ENCODE results near the gene ZNF317. TPM values are rescaled to one million over a fixed set of nuclear protein-coding genes. Genes with fewer than 3 reads are reported as not detected.
A peak's percentile ranks its signal among the peaks of the same experiment; 100 is the strongest.

Gene ZNF317
- total and polyA plus RNA-seq, 2 of the 13 experiments (the other 11 are each of a cell fraction or from before 2014, with no cell fraction given), result 14.0 to 27.9 TPM

GRCh38 chr19:9107375-9107774 is 32.8 kb upstream of the ZNF317 start, which contains the start of gene OR7G2 (continued):
- no peak for TF ChIP-seq ZNF678 (CRISPR knock-in tag; IDR thresholded peaks at IDR 0.05)
- TF ChIP-seq TCF7L2 (IDR thresholded peaks at IDR 0.05; ENCODE audit: low read depth, low read length), result no peak
- TF ChIP-seq KDM1A (CRISPR knock-in tag; IDR thresholded peaks at IDR 0.05), result no peak
- no peak for TF ChIP-seq SIX1 (CRISPR knock-in tag; IDR thresholded peaks at IDR 0.05; ENCODE audit: borderline replicate concordance)

GRCh38 chr19:9109959-9110358 is 30.2 kb upstream of the ZNF317 start:
- no peaks in the 10 kb centered on the region for H3K27me3 ChIP-seq (ENCODE audit: control insufficient read depth in 1 of 2, insufficient read depth in 2 of 2, low read length in 2 of 2)
- H2AFZ ChIP-seq (ENCODE audit: low read length), result peak overlapping the region; percentile 32
- no peak overlapping the region for H3K9ac ChIP-seq (ENCODE audit: insufficient read depth, low read depth, low read length)
- 0 out of 6 replicates have a peak overlapping the region, but pooled peaks of 1 of the 3 experiments have one; percentile 23 for H3K4me3 ChIP-seq (replicated peaks in 1 of 3; ENCODE audit: insufficient read depth in 1 of 3, low read depth in 2 of 3, low read length in 3 of 3)
- ATAC-seq (peak; percentile 76), FAIRE-seq (no peak), DNase-seq (ENCODE audit: low spot score) (peak; percentile 5)
- no peaks in the 10 kb centered on the region for H3K79me2 ChIP-seq (ENCODE audit: insufficient read depth, low read length)
- H3K27ac ChIP-seq (ENCODE audit: extremely low read length, insufficient read depth, low read length), result no peak overlapping the region
- no peaks in the 10 kb centered on the region for H3K36me3 ChIP-seq (replicated peaks in 1 of 2; ENCODE audit: control insufficient read depth in 1 of 2, insufficient read depth in 2 of 2, low read length in 2 of 2)
- BruUV-seq (replicated peaks), result no TSS peak
- in situ Hi-C loops (cut with HindIII; ENCODE audit: extremely low pct_ligation_motif_present, low pct_unique_long_range_greater_than_20kb) (no loop called here), intact Hi-C loops (cut with micrococcal nuclease; ENCODE audit: unreplicated experiment) (no loop called here)
- no peaks in the 10 kb centered on the region for H3K9me3 ChIP-seq (ENCODE audit: low read length)
- WGBS (ENCODE audit: low lambda C conversion rate), result 0% methylated on average over 2 of the region's 2 CpGs
- POLR2A ChIA-PET, result interaction anchor here (0.7 kb wide), 1 partner anchor 613 kb away, joined by 3 read pairs; no protein-coding TSS in a partner anchor
- no peaks in the 10 kb centered on the region for H4K20me1 ChIP-seq (ENCODE audit: insufficient read depth, low read length)
- peak overlapping the region; percentile 64 for H3K4me2 ChIP-seq (ENCODE audit: low read depth, low read length)
- CTCF ChIA-PET (ENCODE audit: low intra/inter-chr PET ratio, low total read pairs), result no interaction called here
- peaks cover 14% of the 10 kb centered on the region for H3K4me1 ChIP-seq (ENCODE audit: insufficient read depth, low read length)
- TF ChIP-seq HNF1A (IDR thresholded peaks at IDR 0.05; ENCODE audit: low read depth) (peak; percentile 39; the same call in 1 of the 2 replicates), HNF1A (CRISPR knock-in tag; IDR thresholded peaks at IDR 0.05; ENCODE audit: borderline replicate concordance) (no peak), CREBL2 (CRISPR knock-in tag; IDR thresholded peaks at IDR 0.05; ENCODE audit: borderline replicate concordance) (no peak), HMG20A (CRISPR knock-in tag; IDR thresholded peaks at IDR 0.05; ENCODE audit: borderline replicate concordance) (peak; percentile 25; the same call in 1 of the 2 replicates), RARA (CRISPR knock-in tag; IDR thresholded peaks at IDR 0.05) (0 out of 2 replicates have a peak, but pooled peaks have one; percentile 7), ZNF713 (CRISPR knock-in tag; IDR thresholded peaks at IDR 0.05) (no peak), NR2F6 (IDR thresholded peaks at IDR 0.05) (0 out of 2 replicates have a peak, but pooled peaks have one; percentile 24), NR2F6 (CRISPR knock-in tag; IDR thresholded peaks at IDR 0.05) (peak; percentile 44; the same call in 1 of the 2 replicates), RXRB (CRISPR knock-in tag; IDR thresholded peaks at IDR 0.05; ENCODE audit: borderline replicate concordance) (peak; percentile 33; the same call in 1 of the 2 replicates), PPARG (CRISPR knock-in tag; conservative IDR thresholded peaks at IDR 0.05) (0 out of 2 replicates have a peak, but pooled peaks have one; percentile 41), ATF2 (CRISPR knock-in tag; IDR thresholded peaks at IDR 0.05) (no peak), DR1 (CRISPR knock-in tag; IDR thresholded peaks at IDR 0.05) (no peak), BCL6 (CRISPR knock-in tag; IDR thresholded peaks at IDR 0.05) (peak; percentile 53), MYNN (CRISPR knock-in tag; IDR thresholded peaks at IDR 0.05; ENCODE audit: low read depth) (no peak), ZNF253 (CRISPR knock-in tag; IDR thresholded peaks at IDR 0.05; ENCODE audit: borderline replicate concordance) (no peak), NCOA2 (CRISPR knock-in tag; IDR thresholded peaks at IDR 0.05) (no peak)

All from HepG2 (cell line).